SK-N-SH treated with all-trans-retinoic acid at 6 μM for 48 hours (cell line): Measurements from ENCODE around the gene C14orf119.

Source experiments
- ATAC-seq: fragments of 200-7000 bp; cut with Tn5 transposase; 3 replicates; pipeline ENCODE4 v1.9.1; 2020; ENCODE audit warnings: mild to moderate bottlenecking, moderate library complexity
- ARNTL ChIP-seq: fragments of 450-650 bp; formaldehyde crosslinking; IDR thresholded peaks from 2 replicates; pipeline ENCODE4 v1.5.0; 2020; ENCODE audit warnings: low read depth, mild to moderate bottlenecking, moderate library complexity, borderline replicate concordance
- BACH2 ChIP-seq: fragments of 250-450 bp; sonication (Bioruptor Pico); IDR thresholded peaks from 2 replicates; pipeline ENCODE4 v1.9.0; 2021; ENCODE audit warnings: mild to moderate bottlenecking, borderline replicate concordance
- CREB5 ChIP-seq: fragments of 250-450 bp; sonication (Bioruptor Pico); IDR thresholded peaks from 2 replicates; pipeline ENCODE4 v1.5.1; 2020; ENCODE audit warnings: low read depth, mild to moderate bottlenecking, moderate library complexity
- CSDC2 ChIP-seq: fragments of 250-450 bp; sonication (Bioruptor Pico); IDR thresholded peaks from 2 replicates; pipeline ENCODE4 v1.5.0; 2020; ENCODE audit warnings: mild to moderate bottlenecking, moderate library complexity
- ESRRG ChIP-seq: fragments of 250-450 bp; sonication (Bioruptor Pico); IDR thresholded peaks from 2 replicates; pipeline ENCODE4 v1.6.1; 2021; ENCODE audit warnings: mild to moderate bottlenecking
- GLIS3 ChIP-seq: fragments of 250-450 bp; sonication (Bioruptor Pico); IDR thresholded peaks from 2 replicates; pipeline ENCODE4 v1.5.0; 2020; ENCODE audit warnings: mild to moderate bottlenecking, moderate library complexity
- PPARA ChIP-seq: fragments of 250-450 bp; sonication (Bioruptor Pico); IDR thresholded peaks from 2 replicates; pipeline ENCODE4 v1.5.0; 2020; ENCODE audit warnings: mild to moderate bottlenecking, borderline replicate concordance
- RARB ChIP-seq: fragments of 250-450 bp; sonication (Bioruptor Pico); IDR thresholded peaks from 2 replicates; pipeline ENCODE4 v1.8.0; 2021; ENCODE audit warnings: mild to moderate bottlenecking, moderate library complexity
- SNAI2 ChIP-seq: fragments of 250-450 bp; sonication (Bioruptor Pico); IDR thresholded peaks from 2 replicates; pipeline ENCODE4 v1.5.0; 2020; ENCODE audit warnings: mild to moderate bottlenecking, moderate library complexity
- TCF4 ChIP-seq: fragments of 250-450 bp; sonication (Bioruptor Pico); IDR thresholded peaks from 2 replicates; pipeline ENCODE4 v1.8.0; 2021; ENCODE audit warnings: mild to moderate bottlenecking, moderate library complexity, borderline replicate concordance
- TOX ChIP-seq: fragments of 250-450 bp; sonication (Bioruptor Pico); IDR thresholded peaks from 2 replicates; pipeline ENCODE4 v1.8.0; 2021; ENCODE audit warnings: mild to moderate bottlenecking, moderate library complexity, borderline replicate concordance
- ZFP3 ChIP-seq: fragments of 250-450 bp; sonication (Bioruptor Pico); IDR thresholded peaks from 2 replicates; pipeline ENCODE4 v1.5.0; 2020; ENCODE audit warnings: mild to moderate bottlenecking, moderate library complexity
- ZFP30 ChIP-seq: fragments of 450-650 bp; formaldehyde crosslinking; IDR thresholded peaks from 2 replicates; pipeline ENCODE4 v1.5.0; 2022; ENCODE audit warnings: mild to moderate bottlenecking, moderate library complexity
- ZNF565 ChIP-seq: fragments of 450-650 bp; formaldehyde crosslinking; conservative IDR thresholded peaks from 2 replicates; pipeline ENCODE4 v1.5.0; 2020; ENCODE audit warnings: low read depth, mild to moderate bottlenecking, moderate library complexity
- ZNF8 ChIP-seq: fragments of 450-650 bp; formaldehyde crosslinking; IDR thresholded peaks from 2 replicates; pipeline ENCODE4 v1.5.0; 2020; ENCODE audit warnings: mild to moderate bottlenecking, moderate library complexity
- TF ChIP-seq, protein P1 (sequence below): fragments of 250-450 bp; sonication (Bioruptor Pico); IDR thresholded peaks from 2 replicates; pipeline ENCODE4 v1.5.0; 2020; ENCODE audit warnings: mild to moderate bottlenecking, moderate library complexity
- TF ChIP-seq, protein P2 (sequence below): fragments of 250-450 bp; sonication (Bioruptor Pico); IDR thresholded peaks from 2 replicates; pipeline ENCODE4 v1.8.0; 2020; ENCODE audit warnings: mild to moderate bottlenecking, moderate library complexity, borderline replicate concordance
- TF ChIP-seq, protein P3 (sequence below): fragments of 250-450 bp; sonication (Bioruptor Pico); IDR thresholded peaks from 2 replicates; pipeline ENCODE4 v1.8.0; 2021; ENCODE audit warnings: low read depth, mild to moderate bottlenecking, moderate library complexity, borderline replicate concordance

The C14orf119 gene

GRCh38 chr14:23063601-23064000, 31.7 kb upstream of the C14orf119 start (continued):
- TF ChIP-seq, protein P1, sequence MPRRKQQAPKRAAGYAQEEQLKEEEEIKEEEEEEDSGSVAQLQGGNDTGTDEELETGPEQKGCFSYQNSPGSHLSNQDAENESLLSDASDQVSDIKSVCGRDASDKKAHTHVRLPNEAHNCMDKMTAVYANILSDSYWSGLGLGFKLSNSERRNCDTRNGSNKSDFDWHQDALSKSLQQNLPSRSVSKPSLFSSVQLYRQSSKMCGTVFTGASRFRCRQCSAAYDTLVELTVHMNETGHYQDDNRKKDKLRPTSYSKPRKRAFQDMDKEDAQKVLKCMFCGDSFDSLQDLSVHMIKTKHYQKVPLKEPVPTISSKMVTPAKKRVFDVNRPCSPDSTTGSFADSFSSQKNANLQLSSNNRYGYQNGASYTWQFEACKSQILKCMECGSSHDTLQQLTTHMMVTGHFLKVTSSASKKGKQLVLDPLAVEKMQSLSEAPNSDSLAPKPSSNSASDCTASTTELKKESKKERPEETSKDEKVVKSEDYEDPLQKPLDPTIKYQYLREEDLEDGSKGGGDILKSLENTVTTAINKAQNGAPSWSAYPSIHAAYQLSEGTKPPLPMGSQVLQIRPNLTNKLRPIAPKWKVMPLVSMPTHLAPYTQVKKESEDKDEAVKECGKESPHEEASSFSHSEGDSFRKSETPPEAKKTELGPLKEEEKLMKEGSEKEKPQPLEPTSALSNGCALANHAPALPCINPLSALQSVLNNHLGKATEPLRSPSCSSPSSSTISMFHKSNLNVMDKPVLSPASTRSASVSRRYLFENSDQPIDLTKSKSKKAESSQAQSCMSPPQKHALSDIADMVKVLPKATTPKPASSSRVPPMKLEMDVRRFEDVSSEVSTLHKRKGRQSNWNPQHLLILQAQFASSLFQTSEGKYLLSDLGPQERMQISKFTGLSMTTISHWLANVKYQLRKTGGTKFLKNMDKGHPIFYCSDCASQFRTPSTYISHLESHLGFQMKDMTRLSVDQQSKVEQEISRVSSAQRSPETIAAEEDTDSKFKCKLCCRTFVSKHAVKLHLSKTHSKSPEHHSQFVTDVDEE = no peak
- TF ChIP-seq TCF4 (no peak), PPARA (CRISPR knock-in tag) (no peak), ZFP3 (CRISPR knock-in tag) (no peak), ZFP30 (CRISPR knock-in tag) (no peak), ESRRG (no peak)
- TF ChIP-seq, protein P2, sequence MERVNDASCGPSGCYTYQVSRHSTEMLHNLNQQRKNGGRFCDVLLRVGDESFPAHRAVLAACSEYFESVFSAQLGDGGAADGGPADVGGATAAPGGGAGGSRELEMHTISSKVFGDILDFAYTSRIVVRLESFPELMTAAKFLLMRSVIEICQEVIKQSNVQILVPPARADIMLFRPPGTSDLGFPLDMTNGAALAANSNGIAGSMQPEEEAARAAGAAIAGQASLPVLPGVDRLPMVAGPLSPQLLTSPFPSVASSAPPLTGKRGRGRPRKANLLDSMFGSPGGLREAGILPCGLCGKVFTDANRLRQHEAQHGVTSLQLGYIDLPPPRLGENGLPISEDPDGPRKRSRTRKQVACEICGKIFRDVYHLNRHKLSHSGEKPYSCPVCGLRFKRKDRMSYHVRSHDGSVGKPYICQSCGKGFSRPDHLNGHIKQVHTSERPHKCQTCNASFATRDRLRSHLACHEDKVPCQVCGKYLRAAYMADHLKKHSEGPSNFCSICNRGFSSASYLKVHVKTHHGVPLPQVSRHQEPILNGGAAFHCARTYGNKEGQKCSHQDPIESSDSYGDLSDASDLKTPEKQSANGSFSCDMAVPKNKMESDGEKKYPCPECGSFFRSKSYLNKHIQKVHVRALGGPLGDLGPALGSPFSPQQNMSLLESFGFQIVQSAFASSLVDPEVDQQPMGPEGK (CRISPR knock-in tag) = no peak

GRCh38 chr14:23066368-23066767, 28.9 kb upstream of the C14orf119 start:
- TF ChIP-seq CSDC2 (CRISPR knock-in tag) = no peak
- no peak for TF ChIP-seq SNAI2 (CRISPR knock-in tag)
- TF ChIP-seq CREB5 (CRISPR knock-in tag) = no peak
- TF ChIP-seq, protein P3, sequence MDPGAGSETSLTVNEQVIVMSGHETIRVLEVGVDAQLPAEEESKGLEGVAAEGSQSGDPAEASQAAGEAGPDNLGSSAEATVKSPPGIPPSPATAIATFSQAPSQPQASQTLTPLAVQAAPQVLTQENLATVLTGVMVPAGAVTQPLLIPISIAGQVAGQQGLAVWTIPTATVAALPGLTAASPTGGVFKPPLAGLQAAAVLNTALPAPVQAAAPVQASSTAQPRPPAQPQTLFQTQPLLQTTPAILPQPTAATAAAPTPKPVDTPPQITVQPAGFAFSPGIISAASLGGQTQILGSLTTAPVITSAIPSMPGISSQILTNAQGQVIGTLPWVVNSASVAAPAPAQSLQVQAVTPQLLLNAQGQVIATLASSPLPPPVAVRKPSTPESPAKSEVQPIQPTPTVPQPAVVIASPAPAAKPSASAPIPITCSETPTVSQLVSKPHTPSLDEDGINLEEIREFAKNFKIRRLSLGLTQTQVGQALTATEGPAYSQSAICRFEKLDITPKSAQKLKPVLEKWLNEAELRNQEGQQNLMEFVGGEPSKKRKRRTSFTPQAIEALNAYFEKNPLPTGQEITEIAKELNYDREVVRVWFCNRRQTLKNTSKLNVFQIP (CRISPR knock-in tag) = no peak
- TF ChIP-seq ZNF8 (CRISPR knock-in tag) = no peak
- TF ChIP-seq ARNTL (CRISPR knock-in tag) = no peak
- no peak for TF ChIP-seq TOX (CRISPR knock-in tag)
- no peak for TF ChIP-seq ZFP3 (CRISPR knock-in tag)
- TF ChIP-seq ZNF565 (CRISPR knock-in tag) = no peak
- TF ChIP-seq ZFP30 (CRISPR knock-in tag) = no peak
- TF ChIP-seq GLIS3 (CRISPR knock-in tag) = no peak
- TF ChIP-seq BACH2 (CRISPR knock-in tag) = no peak
- TF ChIP-seq RARB (CRISPR knock-in tag) = no peak
- no peak for ATAC-seq

DNA sequence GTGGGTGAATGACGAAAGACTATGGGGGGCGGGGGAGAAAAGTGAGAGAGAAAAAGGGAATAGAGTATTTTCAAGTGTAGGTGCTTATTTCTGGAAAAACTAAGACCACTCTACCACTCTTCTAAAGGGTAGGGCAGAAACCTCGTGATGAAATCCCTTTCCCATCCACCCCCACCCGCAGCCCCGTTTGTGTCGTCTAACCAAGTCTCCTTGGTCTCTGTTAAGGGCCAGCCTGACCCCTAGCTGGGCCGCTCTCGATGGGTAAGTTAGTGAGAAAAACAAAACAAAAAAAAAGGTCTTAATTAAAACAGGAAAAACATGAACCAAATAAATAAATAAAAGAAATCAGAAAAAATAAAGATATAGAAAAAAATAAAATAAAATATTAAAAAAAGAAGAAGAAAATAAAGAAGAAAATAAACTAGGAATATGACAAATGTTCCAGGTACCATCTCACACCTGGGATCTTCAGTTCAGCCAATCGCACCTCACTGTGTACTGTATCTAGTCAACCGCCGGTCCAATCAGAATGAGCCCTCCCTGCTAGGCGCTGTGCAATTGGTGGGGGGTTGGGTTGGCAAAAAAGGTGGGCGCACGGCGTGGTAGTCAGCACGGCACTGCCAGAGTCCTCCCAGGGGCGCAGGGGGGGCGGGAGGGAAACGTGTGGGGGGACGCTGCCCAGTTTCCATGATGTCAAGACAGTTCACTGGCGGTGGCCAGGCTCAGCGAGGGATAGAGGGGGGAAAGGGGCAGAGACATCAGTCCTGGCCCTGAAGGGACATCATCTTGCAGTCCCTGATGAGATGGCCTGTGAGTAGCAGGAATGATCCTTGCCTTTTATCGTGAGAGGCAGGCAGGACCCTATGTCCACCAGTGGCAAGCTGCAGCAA, 28.2 kb upstream of the C14orf119 start:
- no peak for ATAC-seq
- TF ChIP-seq BACH2 (CRISPR knock-in tag) = no peak
- TF ChIP-seq CREB5 (CRISPR knock-in tag) = no peak
- TF ChIP-seq, protein P1 = no peak
